OCI-LY1 (cell line): ENCODE measurements around the gene FAT1.

ENCODE experiments used
- EZH2 ChIP-seq: fragments of 200-600 bp; sonication (generic), shearing (Covaris generic); IDR thresholded peaks from 2 replicates; pipeline ENCODE4 v1.8.0; 2017; ENCODE audit warnings: borderline replicate concordance, mixed run types, mild to moderate bottlenecking, antibody characterized with exemption, low read length, moderate library complexity, mixed read lengths
- TF ChIP-seq, protein P1 (sequence below): fragments of 200-600 bp; sonication (generic), shearing (Covaris generic); IDR thresholded peaks from 2 replicates; pipeline ENCODE4 v1.5.1; 2017; ENCODE audit warnings: mild to moderate bottlenecking, antibody characterized with exemption, low read length, moderate library complexity, mixed read lengths

DNA sequence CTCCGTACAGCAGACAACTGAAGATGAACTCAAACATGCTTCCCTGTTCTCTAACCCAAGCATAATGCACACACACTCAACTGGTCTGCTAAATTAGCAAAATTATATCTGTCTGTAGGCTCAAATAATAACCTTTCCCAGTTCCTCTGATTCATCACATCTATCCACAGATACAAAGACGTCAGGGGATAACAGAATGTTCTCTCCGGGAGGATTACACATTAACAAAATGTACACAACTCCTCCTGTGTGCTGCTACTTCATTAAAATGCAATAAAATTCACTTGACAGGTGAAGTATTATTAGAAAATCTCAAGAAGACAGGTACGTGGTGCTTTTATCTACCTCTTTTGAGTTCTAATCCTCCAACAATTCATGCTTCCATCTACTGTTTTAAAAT lies 57.4 kb downstream of the FAT1 start:
- TF ChIP-seq, protein P1, sequence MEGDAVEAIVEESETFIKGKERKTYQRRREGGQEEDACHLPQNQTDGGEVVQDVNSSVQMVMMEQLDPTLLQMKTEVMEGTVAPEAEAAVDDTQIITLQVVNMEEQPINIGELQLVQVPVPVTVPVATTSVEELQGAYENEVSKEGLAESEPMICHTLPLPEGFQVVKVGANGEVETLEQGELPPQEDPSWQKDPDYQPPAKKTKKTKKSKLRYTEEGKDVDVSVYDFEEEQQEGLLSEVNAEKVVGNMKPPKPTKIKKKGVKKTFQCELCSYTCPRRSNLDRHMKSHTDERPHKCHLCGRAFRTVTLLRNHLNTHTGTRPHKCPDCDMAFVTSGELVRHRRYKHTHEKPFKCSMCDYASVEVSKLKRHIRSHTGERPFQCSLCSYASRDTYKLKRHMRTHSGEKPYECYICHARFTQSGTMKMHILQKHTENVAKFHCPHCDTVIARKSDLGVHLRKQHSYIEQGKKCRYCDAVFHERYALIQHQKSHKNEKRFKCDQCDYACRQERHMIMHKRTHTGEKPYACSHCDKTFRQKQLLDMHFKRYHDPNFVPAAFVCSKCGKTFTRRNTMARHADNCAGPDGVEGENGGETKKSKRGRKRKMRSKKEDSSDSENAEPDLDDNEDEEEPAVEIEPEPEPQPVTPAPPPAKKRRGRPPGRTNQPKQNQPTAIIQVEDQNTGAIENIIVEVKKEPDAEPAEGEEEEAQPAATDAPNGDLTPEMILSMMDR = no peak
- no peak for TF ChIP-seq EZH2
